HL-60 (cell line): ENCODE data around the gene PLK2.

Source experiments
- DNase-seq, 2 experiments: peaks; one replicate each; pipeline ENCODE4 v3.0.0-alpha.2; 2010 to 2020; ENCODE audit warnings: low read depth in 1 of 2, low spot score in 1 of 2
- H3K27ac ChIP-seq: fragments of 250-450 bp; sonication (Bioruptor Pico); replicated peaks from 2 replicates; pipeline ENCODE4 v1.5.1; 2020; ENCODE audit warnings: mild to moderate bottlenecking, moderate library complexity
- H3K27me3 ChIP-seq: fragments of 250-450 bp; sonication (Bioruptor Pico); 2 replicates; pipeline ENCODE4 v1.5.1; 2021; ENCODE audit warnings: mild to moderate bottlenecking, moderate library complexity; ENCODE audit not compliant: insufficient read depth, poor library complexity, severe bottlenecking
- H3K4me3 ChIP-seq: replicated peaks from 2 replicates; pipeline ENCODE4 v1.5.1; 2011; ENCODE audit warnings: mild to moderate bottlenecking, control low read depth, low read length; ENCODE audit not compliant: insufficient read depth
- GABPA ChIP-seq: IDR thresholded peaks from 2 replicates; pipeline ENCODE4 v1.6.1; 2012; ENCODE audit warnings: low read depth
- POLR2AphosphoS5 ChIP-seq: IDR thresholded peaks from 2 replicates; pipeline ENCODE4 v1.6.1; 2012; ENCODE audit warnings: low read depth
- SPI1 ChIP-seq: IDR thresholded peaks from 2 replicates; pipeline ENCODE4 v1.6.1; 2012; ENCODE audit warnings: low read depth, mild to moderate bottlenecking, borderline replicate concordance
- TF ChIP-seq, protein P1 (sequence below): IDR thresholded peaks from one replicate; pipeline ENCODE4 v1.5.1; 2011; ENCODE audit warnings: low read length, control low read depth, inconsistent platforms; ENCODE audit not compliant: insufficient read depth
- TF ChIP-seq, protein P2 (sequence below): IDR thresholded peaks from 2 replicates; pipeline ENCODE4 v1.6.1; 2012; ENCODE audit warnings: low read depth; ENCODE audit not compliant: insufficient replicate concordance

The PLK2 gene

DNA sequence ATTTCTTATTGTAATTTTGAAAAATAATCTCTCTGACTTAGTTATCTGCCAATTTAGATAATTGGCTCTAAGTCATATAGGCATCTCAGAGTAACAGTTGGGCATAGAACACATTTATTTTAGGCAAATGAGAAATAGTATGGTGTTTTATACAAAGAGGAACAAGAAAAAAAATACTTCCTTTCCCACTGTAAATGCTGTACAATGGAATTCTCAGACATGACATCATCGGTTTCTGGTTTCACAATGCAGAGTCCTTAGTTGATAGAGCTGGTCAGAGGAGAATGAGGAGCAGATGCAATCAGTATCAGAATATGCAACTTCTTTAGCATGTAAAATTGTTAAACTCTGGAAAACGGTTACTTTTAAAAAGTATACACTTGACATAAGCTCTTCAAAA, 49.4 kb downstream of the PLK2 start:
- no peak overlapping the region for H3K27ac ChIP-seq
- peak in 1 of 2 experiments; percentile 12 for DNase-seq
- TF ChIP-seq GABPA (no peak), POLR2AphosphoS5 (no peak)
- TF ChIP-seq, protein P1, sequence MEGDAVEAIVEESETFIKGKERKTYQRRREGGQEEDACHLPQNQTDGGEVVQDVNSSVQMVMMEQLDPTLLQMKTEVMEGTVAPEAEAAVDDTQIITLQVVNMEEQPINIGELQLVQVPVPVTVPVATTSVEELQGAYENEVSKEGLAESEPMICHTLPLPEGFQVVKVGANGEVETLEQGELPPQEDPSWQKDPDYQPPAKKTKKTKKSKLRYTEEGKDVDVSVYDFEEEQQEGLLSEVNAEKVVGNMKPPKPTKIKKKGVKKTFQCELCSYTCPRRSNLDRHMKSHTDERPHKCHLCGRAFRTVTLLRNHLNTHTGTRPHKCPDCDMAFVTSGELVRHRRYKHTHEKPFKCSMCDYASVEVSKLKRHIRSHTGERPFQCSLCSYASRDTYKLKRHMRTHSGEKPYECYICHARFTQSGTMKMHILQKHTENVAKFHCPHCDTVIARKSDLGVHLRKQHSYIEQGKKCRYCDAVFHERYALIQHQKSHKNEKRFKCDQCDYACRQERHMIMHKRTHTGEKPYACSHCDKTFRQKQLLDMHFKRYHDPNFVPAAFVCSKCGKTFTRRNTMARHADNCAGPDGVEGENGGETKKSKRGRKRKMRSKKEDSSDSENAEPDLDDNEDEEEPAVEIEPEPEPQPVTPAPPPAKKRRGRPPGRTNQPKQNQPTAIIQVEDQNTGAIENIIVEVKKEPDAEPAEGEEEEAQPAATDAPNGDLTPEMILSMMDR = no peak
- TF ChIP-seq, protein P2, sequence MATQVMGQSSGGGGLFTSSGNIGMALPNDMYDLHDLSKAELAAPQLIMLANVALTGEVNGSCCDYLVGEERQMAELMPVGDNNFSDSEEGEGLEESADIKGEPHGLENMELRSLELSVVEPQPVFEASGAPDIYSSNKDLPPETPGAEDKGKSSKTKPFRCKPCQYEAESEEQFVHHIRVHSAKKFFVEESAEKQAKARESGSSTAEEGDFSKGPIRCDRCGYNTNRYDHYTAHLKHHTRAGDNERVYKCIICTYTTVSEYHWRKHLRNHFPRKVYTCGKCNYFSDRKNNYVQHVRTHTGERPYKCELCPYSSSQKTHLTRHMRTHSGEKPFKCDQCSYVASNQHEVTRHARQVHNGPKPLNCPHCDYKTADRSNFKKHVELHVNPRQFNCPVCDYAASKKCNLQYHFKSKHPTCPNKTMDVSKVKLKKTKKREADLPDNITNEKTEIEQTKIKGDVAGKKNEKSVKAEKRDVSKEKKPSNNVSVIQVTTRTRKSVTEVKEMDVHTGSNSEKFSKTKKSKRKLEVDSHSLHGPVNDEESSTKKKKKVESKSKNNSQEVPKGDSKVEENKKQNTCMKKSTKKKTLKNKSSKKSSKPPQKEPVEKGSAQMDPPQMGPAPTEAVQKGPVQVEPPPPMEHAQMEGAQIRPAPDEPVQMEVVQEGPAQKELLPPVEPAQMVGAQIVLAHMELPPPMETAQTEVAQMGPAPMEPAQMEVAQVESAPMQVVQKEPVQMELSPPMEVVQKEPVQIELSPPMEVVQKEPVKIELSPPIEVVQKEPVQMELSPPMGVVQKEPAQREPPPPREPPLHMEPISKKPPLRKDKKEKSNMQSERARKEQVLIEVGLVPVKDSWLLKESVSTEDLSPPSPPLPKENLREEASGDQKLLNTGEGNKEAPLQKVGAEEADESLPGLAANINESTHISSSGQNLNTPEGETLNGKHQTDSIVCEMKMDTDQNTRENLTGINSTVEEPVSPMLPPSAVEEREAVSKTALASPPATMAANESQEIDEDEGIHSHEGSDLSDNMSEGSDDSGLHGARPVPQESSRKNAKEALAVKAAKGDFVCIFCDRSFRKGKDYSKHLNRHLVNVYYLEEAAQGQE = no peak

DNA sequence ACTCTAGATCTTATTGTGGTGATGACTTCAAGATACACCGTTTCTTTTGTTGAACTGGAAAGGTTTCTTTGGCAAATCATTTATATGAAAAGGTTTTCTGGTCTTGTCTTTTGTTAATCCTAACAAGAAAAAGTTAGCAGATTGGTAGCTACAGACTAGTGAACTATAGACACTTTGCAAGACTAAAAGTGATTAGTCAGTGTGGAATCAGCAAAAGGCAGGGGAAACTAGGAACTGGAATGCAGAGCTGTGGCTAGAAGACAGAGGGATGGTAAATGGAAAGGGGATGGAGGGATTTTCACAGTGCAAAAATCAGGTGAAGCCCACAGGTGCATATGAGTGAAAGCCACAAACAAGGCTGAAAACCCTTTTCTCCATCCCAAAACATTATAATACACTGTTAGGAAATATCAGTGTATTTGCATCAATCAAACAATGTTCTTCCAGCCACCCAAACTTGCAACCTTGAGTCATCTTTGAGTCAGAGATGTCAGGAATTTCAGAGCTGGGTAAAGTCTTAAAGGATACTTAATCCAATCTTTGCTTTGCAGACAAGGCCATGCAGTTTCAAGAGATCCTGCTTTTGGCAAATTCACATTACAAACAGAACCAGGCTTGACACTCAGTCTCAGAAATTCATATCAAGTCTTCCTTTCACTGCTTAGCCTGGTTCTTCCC, 52.7 kb downstream of the PLK2 start:
- Histone ChIP-seq H3K4me3 (no peak overlapping the region), H3K27me3 (no peaks in the 10 kb centered on the region), H3K27ac (no peak overlapping the region)
- TF ChIP-seq SPI1 (no peak), POLR2AphosphoS5 (no peak), GABPA (no peak)
- TF ChIP-seq, protein P1 = no peak
- TF ChIP-seq, protein P2 = no peak
- DNase-seq = no peak

More for the DNA sequence above, 49.4 kb downstream of the PLK2 start:
- Histone ChIP-seq H3K27me3 (no peaks in the 10 kb centered on the region), H3K4me3 (no peak overlapping the region)

DNA sequence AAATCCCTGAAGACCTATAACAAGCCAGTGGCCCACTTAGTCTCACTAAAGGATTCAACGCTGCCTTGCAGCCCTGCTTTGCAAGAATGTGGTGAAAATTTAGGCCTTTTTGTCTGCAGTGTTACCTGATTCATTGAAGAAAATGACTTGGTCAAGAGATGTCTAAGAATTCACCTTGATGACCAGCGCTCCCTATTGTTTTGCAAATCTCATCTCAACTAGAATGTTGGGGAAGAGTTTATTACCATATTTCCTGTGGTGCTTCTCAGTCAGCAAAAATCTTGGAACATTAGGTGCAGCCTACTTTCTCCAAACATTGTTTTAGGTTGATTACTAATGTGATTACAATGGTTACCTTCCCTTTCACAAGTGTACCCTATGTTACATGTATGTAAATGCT, 53.5 kb downstream of the PLK2 start:
- no peak overlapping the region for H3K27ac ChIP-seq
- H3K27me3 ChIP-seq = no peaks in the 10 kb centered on the region
- no peak overlapping the region for H3K4me3 ChIP-seq
- TF ChIP-seq, protein P1 = no peak
- TF ChIP-seq POLR2AphosphoS5 (no peak), GABPA (no peak), SPI1 (no peak)
- TF ChIP-seq, protein P2 = no peak
- no peak for DNase-seq
